Stimulated activated CD4-positive, alpha-beta T cell treated with anti-CD3 and anti-CD28 coated beads, Interleukin-1b, Interleukin-23, amount 100 ng/mL, for 1 hour (primary cell): ENCODE measurements around the gene DAPK1.
A peak's percentile ranks its signal among the peaks of the same experiment; 100 is the strongest.

Experiments used
- DNase-seq, 2 donors: peaks; one replicate each; pipeline ENCODE4 v3.0.0-alpha.2; 2020; ENCODE audit warnings: low read depth in 2 of 2

Gene DAPK1

GRCh38 chr9:87712801-87713277, 215.2 kb downstream of the DAPK1 start:
- no peak for DNase-seq

- no peak for DNase-seq
Measured at GRCh38 chr9:87713278-87713987, 215.8 kb downstream of the DAPK1 start.

- DNase-seq = no peak
Measured at GRCh38 chr9:87713988-87714330, 216.3 kb downstream of the DAPK1 start.

- no peak for DNase-seq
Measured at GRCh38 chr9:87714819-87715218, 217.2 kb downstream of the DAPK1 start.

GRCh38 chr9:87716141-87716540, 218.5 kb downstream of the DAPK1 start:
- no peak for DNase-seq

GRCh38 chr9:87717456-87717855, 219.8 kb downstream of the DAPK1 start:
- no peak for DNase-seq

GRCh38 chr9:87718231-87718630, 220.6 kb downstream of the DAPK1 start:
- DNase-seq = no peak

- DNase-seq = no peak
Measured at GRCh38 chr9:87718852-87719612, 221.4 kb downstream of the DAPK1 start.

- no peak for DNase-seq
Measured at GRCh38 chr9:87720173-87720572, 222.5 kb downstream of the DAPK1 start.

GRCh38 chr9:87722393-87723088, 224.9 kb downstream of the DAPK1 start:
- DNase-seq = no peak

- no peak for DNase-seq
Measured at GRCh38 chr9:87725356-87725899, 227.8 kb downstream of the DAPK1 start.

GRCh38 chr9:87725900-87726709, 228.4 kb downstream of the DAPK1 start, which contains the start of gene CTSL:
CTSL (plus strand) TSS chr9:87726119; CDS start chr9:87727604, 1,485 bp downstream.
- peak; percentile 12 to 39 for DNase-seq

- DNase-seq = no peak
Measured at GRCh38 chr9:87729246-87729645, 231.6 kb downstream of the DAPK1 start.

- DNase-seq = no peak
Measured at GRCh38 chr9:87731321-87731720, 233.7 kb downstream of the DAPK1 start.

- no peak for DNase-seq
Measured at GRCh38 chr9:87732344-87732743, 234.7 kb downstream of the DAPK1 start.

- DNase-seq = no peak
Measured at GRCh38 chr9:87732756-87733155, 235.1 kb downstream of the DAPK1 start.

GRCh38 chr9:87733273-87734052, 235.8 kb downstream of the DAPK1 start:
- no peak for DNase-seq

GRCh38 chr9:87734106-87734505, 236.4 kb downstream of the DAPK1 start:
- no peak for DNase-seq

- DNase-seq = no peak
Measured at GRCh38 chr9:87739546-87739945, 241.9 kb downstream of the DAPK1 start.

- no peak for DNase-seq
Measured at GRCh38 chr9:87740209-87740608, 242.5 kb downstream of the DAPK1 start.

GRCh38 chr9:87741326-87741725, 243.7 kb downstream of the DAPK1 start:
- no peak for DNase-seq
